Liver (tissue), 9 donors: ENCODE data around the gene PTPRN. TPM values are rescaled to one million over a fixed set of nuclear protein-coding genes. Genes with fewer than 3 reads are reported as not detected.

Experiments
- DNase-seq: peaks from one replicate; pipeline ENCODE4 v3.0.0-alpha.2; 2017; ENCODE audit warnings: low spot score
- H3K27ac ChIP-seq, 2 donors: one replicate each; pipeline ENCODE4 v1.7.0; 2013; ENCODE audit warnings: inconsistent platforms in 2 of 2, low read length in 2 of 2, control low read depth in 1 of 2, low read depth in 1 of 2, mild to moderate bottlenecking in 1 of 2
- H3K27me3 ChIP-seq, 4 donors: one replicate each; pipeline versions ENCODE4 v1.6.1 to v1.7.0; 2013; ENCODE audit warnings: low read length in 3 of 4, inconsistent platforms in 1 of 4, mild to moderate bottlenecking in 1 of 4, moderate library complexity in 1 of 4; ENCODE audit not compliant: control insufficient read depth in 4 of 4, insufficient read depth in 4 of 4
- H3K36me3 ChIP-seq, 4 donors: one replicate each; pipeline versions ENCODE4 v1.6.1 to v1.7.0; 2013; ENCODE audit warnings: low read length in 3 of 4, mild to moderate bottlenecking in 3 of 4, low read depth in 1 of 4, moderate library complexity in 1 of 4; ENCODE audit not compliant: control insufficient read depth in 4 of 4, insufficient read depth in 3 of 4
- H3K4me1 ChIP-seq, 4 donors: one replicate each; pipeline versions ENCODE4 v1.6.1 to v1.7.0; 2013; ENCODE audit warnings: low read length in 3 of 4, mild to moderate bottlenecking in 3 of 4, moderate library complexity in 1 of 4; ENCODE audit not compliant: control insufficient read depth in 4 of 4, insufficient read depth in 4 of 4
- H3K4me3 ChIP-seq, 3 donors: one replicate each; pipeline versions ENCODE4 v1.6.1 to v1.7.0; 2013; ENCODE audit warnings: low read length in 3 of 3, control low read depth in 1 of 3, low read depth in 1 of 3, mild to moderate bottlenecking in 1 of 3
- H3K9ac ChIP-seq, 2 donors: one replicate each; pipeline ENCODE4 v1.7.0; 2013; ENCODE audit warnings: low read length in 2 of 2, mild to moderate bottlenecking in 2 of 2, moderate library complexity in 2 of 2, control low read depth in 1 of 2, low read depth in 1 of 2
- H3K9me3 ChIP-seq, 4 donors: one replicate each; pipeline versions ENCODE4 v1.6.1 to v1.7.0; 2013; ENCODE audit warnings: low read length in 3 of 4; ENCODE audit not compliant: control insufficient read depth in 4 of 4
- CTCF ChIP-seq: fragments of 150-350 bp; IDR thresholded peaks from 2 replicates; pipeline ENCODE4 v1.5.1; 2017; ENCODE audit warnings: improper control_type of control experiment, low read depth, low read length; ENCODE audit not compliant: missing input control
- EGR1 ChIP-seq, 2 donors: IDR thresholded peaks; 2 replicates each; pipeline ENCODE4 v1.6.1; 2016 to 2018; ENCODE audit warnings: antibody characterized with exemption in 2 of 2, low read depth in 2 of 2
- FOXA1 ChIP-seq: IDR thresholded peaks from 2 replicates; pipeline ENCODE4 v1.6.1; 2016; ENCODE audit warnings: antibody characterized with exemption
- FOXA2 ChIP-seq: IDR thresholded peaks from 2 replicates; pipeline ENCODE4 v1.6.1; 2016; ENCODE audit warnings: antibody characterized with exemption
- GABPA ChIP-seq, 2 donors: IDR thresholded peaks in 1 of 2; conservative IDR thresholded peaks in 1 of 2; 2 replicates each; pipeline ENCODE4 v1.6.1; 2016; ENCODE audit warnings: antibody characterized with exemption in 2 of 2, mild to moderate bottlenecking in 1 of 2, moderate library complexity in 1 of 2
- HNF4A ChIP-seq, 2 donors: conservative IDR thresholded peaks; 2 replicates each; pipeline ENCODE4 v1.6.1; 2016; ENCODE audit warnings: antibody characterized with exemption in 2 of 2, mild to moderate bottlenecking in 2 of 2
- HNF4G ChIP-seq: IDR thresholded peaks from 2 replicates; pipeline ENCODE4 v1.6.1; 2016; ENCODE audit warnings: antibody characterized with exemption
- JUND ChIP-seq, 2 donors: IDR thresholded peaks; 2 replicates each; pipeline ENCODE4 v1.6.1; 2016; ENCODE audit warnings: antibody characterized with exemption in 2 of 2
- NR2F2 ChIP-seq: IDR thresholded peaks from 2 replicates; pipeline ENCODE4 v1.6.1; 2016; ENCODE audit warnings: antibody characterized with exemption
- RAD21 ChIP-seq, 2 donors: IDR thresholded peaks; 2 replicates each; pipeline ENCODE4 v1.6.1; 2016; ENCODE audit warnings: antibody characterized with exemption in 2 of 2, mild to moderate bottlenecking in 2 of 2
- REST ChIP-seq: IDR thresholded peaks from 2 replicates; pipeline ENCODE4 v1.6.1; 2016; ENCODE audit warnings: antibody characterized with exemption, mild to moderate bottlenecking
- RXRA ChIP-seq, 2 donors: IDR thresholded peaks; 2 replicates each; pipeline ENCODE4 v1.6.1; 2017 to 2018; ENCODE audit warnings: antibody characterized with exemption in 2 of 2, mild to moderate bottlenecking in 1 of 2
- SP1 ChIP-seq: IDR thresholded peaks from 2 replicates; pipeline ENCODE4 v1.6.1; 2018; ENCODE audit warnings: antibody characterized with exemption, mild to moderate bottlenecking
- TAF1 ChIP-seq: conservative IDR thresholded peaks from 2 replicates; pipeline ENCODE4 v1.6.1; 2016; ENCODE audit warnings: antibody characterized with exemption, mild to moderate bottlenecking
- YY1 ChIP-seq: IDR thresholded peaks from 2 replicates; pipeline ENCODE4 v1.6.1; 2016; ENCODE audit warnings: antibody characterized with exemption, mild to moderate bottlenecking
- WGBS: extraction: QIAGEN DNeasy Blood & Tissue Kit; methylation state at CpG from one replicate; pipeline ENCODE4 v1.1.7; 2013; 5-methylcytosine and 5-hydroxymethylcytosine counted together
- polyA plus RNA-seq, 2 donors: library from polyadenylated mRNA; stranded (reverse) in 1 of 2; unstranded in 1 of 2; fragments of 200-250 nt in 1 of 2; fragments of >200 nt in 1 of 2; fragmentation: Nextera tagmentation in 1 of 2; extraction: Ambion mirVana in 1 of 2; gene quantifications; one replicate each; pipeline versions ENCODE4 v1.2.1 to v1.2.3, GENCODE V29; 2013 to 2015
- total RNA-seq, 2 donors: library from RNA; depleted of rRNA; stranded (reverse); fragments of >200 nt; gene quantifications; one replicate each; pipeline ENCODE4 v1.2.3, GENCODE V29; 2014
- TF ChIP-seq, protein P1 (sequence below): IDR thresholded peaks from 2 replicates; pipeline ENCODE4 v1.6.1; 2016; ENCODE audit warnings: antibody characterized with exemption
- TF ChIP-seq, protein P2 (sequence below): IDR thresholded peaks from 2 replicates; pipeline ENCODE4 v1.6.1; 2016; ENCODE audit warnings: antibody characterized with exemption
- TF ChIP-seq, protein P3 (sequence below): IDR thresholded peaks from 2 replicates; pipeline ENCODE4 v1.6.1; 2016; ENCODE audit warnings: antibody characterized with exemption
- donor health status: healthy.
- donor health status: healthy.
- donor health status: healthy.
- donor health status: healthy.
- donor health status: healthy.

The PTPRN gene
- total and polyA plus RNA-seq, 4 donors, result 2.2 TPM; not detected in 3

GRCh38 chr2:219290381-219291171, 18.6 kb downstream of the PTPRN start:
- 91% methylated on average over 16 of the region's 16 CpGs for WGBS
- H3K4me3 ChIP-seq, result no peak overlapping the region
- H3K9ac ChIP-seq, result no peak overlapping the region
- H3K36me3 ChIP-seq, result peaks cover 0 to 4% (median 1%) of the 10 kb centered on the region in 4 donors
- TF ChIP-seq REST, result no peak
- H3K27ac ChIP-seq, result no peak overlapping the region
- no peaks in the 10 kb centered on the region for H3K27me3 ChIP-seq
- peaks cover 0 to 4% (median 3%) of the 10 kb centered on the region in 4 donors for H3K4me1 ChIP-seq
- H3K9me3 ChIP-seq, result no peaks in the 10 kb centered on the region
- DNase-seq, result no peak

DNA sequence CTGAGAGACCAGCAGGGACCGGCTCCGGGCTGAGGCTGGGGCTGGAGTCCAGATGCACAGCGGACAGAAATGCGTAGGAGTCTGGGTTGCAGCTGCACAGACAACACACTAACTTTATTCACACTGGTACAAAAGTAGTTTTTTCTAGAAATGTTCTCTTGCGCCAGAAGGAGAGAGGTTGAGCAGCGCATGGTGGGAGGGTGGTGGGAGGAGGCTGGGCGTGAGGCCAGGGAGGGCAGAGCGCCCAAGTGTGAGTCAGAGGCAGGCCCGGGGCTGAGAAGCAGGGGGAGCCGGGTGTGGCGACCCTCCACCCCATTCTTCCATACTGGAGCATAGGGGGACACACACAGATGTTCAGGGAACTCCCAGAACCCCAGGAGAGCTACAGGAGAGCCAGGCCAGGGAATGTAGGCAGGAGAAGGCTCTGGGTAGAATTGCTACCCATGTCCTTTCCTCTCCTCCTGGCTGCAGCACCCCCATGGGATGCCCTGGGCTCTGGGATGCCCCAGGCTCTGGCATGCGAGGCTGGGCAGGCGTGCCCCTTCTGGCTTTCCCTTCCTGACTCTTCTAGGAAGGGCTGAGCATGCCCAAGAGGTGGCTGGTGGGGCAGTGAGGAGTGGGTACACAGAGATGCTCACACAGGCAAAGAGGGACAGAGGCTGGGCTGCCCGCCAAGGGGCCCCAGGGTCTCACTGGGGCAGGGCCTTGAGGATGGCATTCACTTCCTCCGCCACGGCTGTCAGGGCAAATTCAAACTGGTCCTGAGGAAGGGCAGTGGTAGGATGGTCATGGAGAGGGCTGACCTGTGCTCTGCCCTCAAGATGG, 19.5 kb downstream of the PTPRN start:
- Histone ChIP-seq H3K27me3 (no peaks in the 10 kb centered on the region), H3K4me1 (no peaks in the 10 kb centered on the region), H3K9ac (no peak overlapping the region), H3K9me3 (no peaks in the 10 kb centered on the region), H3K36me3 (peaks cover 1 to 11% (median 7%) of the 10 kb centered on the region in 4 donors), H3K4me3 (no peak overlapping the region), H3K27ac (no peak overlapping the region)
- TF ChIP-seq, protein P1, sequence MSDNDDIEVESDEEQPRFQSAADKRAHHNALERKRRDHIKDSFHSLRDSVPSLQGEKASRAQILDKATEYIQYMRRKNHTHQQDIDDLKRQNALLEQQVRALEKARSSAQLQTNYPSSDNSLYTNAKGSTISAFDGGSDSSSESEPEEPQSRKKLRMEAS, result no peak
- TF ChIP-seq JUND (IDR thresholded peaks at IDR 0.05) (no peak), EGR1 (IDR thresholded peaks at IDR 0.05; ENCODE audit: low read depth in 2 of 2) (no peak), TAF1 (no peak), RXRA (IDR thresholded peaks at IDR 0.05) (no peak), REST (no peak), HNF4A (conservative IDR thresholded peaks at IDR 0.05) (no peak), NR2F2 (no peak), HNF4G (no peak), YY1 (no peak), GABPA (IDR thresholded peaks at IDR 0.05 in 1 of 2, conservative IDR thresholded peaks at IDR 0.05 in 1 of 2) (no peak), FOXA1 (no peak), CTCF (no peak), FOXA2 (no peak), RAD21 (IDR thresholded peaks at IDR 0.05) (no peak), SP1 (no peak)
- TF ChIP-seq, protein P2, sequence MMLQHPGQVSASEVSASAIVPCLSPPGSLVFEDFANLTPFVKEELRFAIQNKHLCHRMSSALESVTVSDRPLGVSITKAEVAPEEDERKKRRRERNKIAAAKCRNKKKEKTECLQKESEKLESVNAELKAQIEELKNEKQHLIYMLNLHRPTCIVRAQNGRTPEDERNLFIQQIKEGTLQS, result no peak
- TF ChIP-seq, protein P3, sequence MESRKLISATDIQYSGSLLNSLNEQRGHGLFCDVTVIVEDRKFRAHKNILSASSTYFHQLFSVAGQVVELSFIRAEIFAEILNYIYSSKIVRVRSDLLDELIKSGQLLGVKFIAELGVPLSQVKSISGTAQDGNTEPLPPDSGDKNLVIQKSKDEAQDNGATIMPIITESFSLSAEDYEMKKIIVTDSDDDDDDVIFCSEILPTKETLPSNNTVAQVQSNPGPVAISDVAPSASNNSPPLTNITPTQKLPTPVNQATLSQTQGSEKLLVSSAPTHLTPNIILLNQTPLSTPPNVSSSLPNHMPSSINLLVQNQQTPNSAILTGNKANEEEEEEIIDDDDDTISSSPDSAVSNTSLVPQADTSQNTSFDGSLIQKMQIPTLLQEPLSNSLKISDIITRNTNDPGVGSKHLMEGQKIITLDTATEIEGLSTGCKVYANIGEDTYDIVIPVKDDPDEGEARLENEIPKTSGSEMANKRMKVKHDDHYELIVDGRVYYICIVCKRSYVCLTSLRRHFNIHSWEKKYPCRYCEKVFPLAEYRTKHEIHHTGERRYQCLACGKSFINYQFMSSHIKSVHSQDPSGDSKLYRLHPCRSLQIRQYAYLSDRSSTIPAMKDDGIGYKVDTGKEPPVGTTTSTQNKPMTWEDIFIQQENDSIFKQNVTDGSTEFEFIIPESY, result no peak
- WGBS, result 72% methylated on average over 16 of the region's 16 CpGs
- no peak for DNase-seq
